Hepatocyte (in vitro differentiated cells): Measurements from ENCODE around the gene RAB3IP.

Experiments used
- CTCF ChIP-seq: fragments of 200-600 bp; sonication (generic); IDR thresholded peaks from 2 replicates; pipeline ENCODE4 v1.5.1; 2016; ENCODE audit warnings: antibody characterized with exemption, mild to moderate bottlenecking; ENCODE audit not compliant: poor library complexity
- EZH2 ChIP-seq: fragments of 200-600 bp; sonication (generic); IDR thresholded peaks from 2 replicates; pipeline ENCODE4 v1.6.1; 2016; ENCODE audit warnings: antibody characterized with exemption, mild to moderate bottlenecking, borderline replicate concordance

DNA sequence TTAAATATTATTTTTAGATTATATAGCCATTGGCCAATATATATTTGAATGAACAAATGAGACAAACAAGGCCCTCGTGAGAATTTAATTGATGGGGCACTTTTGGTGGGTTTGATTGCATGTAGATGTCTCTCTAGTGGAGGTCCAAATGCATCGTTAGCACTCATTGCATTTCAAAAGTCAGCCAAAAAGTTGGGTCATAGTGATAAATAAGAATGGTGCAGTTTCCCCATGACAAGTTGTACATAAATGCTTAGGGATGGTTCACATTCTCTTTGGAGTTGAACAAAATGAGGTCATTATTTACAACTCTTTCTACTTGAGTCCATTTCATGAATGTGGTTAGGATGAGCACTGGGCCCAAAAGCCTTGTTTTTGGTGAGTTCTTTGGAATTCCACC lies 40.6 kb upstream of the RAB3IP start:
- TF ChIP-seq CTCF (no peak), EZH2 (no peak)
